HG03571 (cell line): ENCODE results near the gene PNMA6F.

Experiments
- ATAC-seq: cut with Tn5 transposase; IDR thresholded peaks from one replicate; pipeline ENCODE4 v1.9.1; 2021; ENCODE audit not compliant: unreplicated experiment

The PNMA6F gene

GRCh38 chrX:153321381-153322124 is at the start of gene PNMA6F:
TSS of gene PNMA6F (minus strand) at chrX:153321767. CDS start at chrX:153320674, 1,093 bp downstream.
- no peak for ATAC-seq

- no peak for ATAC-seq
Observed at GRCh38 chrX:153371256-153371655, 49.7 kb upstream of the PNMA6F start.

- no peak for ATAC-seq
Observed at GRCh38 chrX:153370293-153371055, 48.9 kb upstream of the PNMA6F start.

GRCh38 chrX:153366878-153367538 is 45.4 kb upstream of the PNMA6F start:
- no peak for ATAC-seq

- ATAC-seq: no peak
Observed at GRCh38 chrX:153366119-153366518, 44.6 kb upstream of the PNMA6F start.

- no peak for ATAC-seq
Observed at GRCh38 chrX:153365670-153366069, 44.1 kb upstream of the PNMA6F start.

GRCh38 chrX:153361781-153362397 is 40.3 kb upstream of the PNMA6F start:
- no peak for ATAC-seq

GRCh38 chrX:153357877-153358276 is 36.3 kb upstream of the PNMA6F start:
- no peak for ATAC-seq

- ATAC-seq: no peak
Observed at GRCh38 chrX:153353416-153353815, 31.8 kb upstream of the PNMA6F start.

- ATAC-seq: no peak
Observed at GRCh38 chrX:153352858-153353257, 31.3 kb upstream of the PNMA6F start.

GRCh38 chrX:153351981-153352380 is 30.4 kb upstream of the PNMA6F start:
- ATAC-seq: no peak

GRCh38 chrX:153349952-153350351 is 28.4 kb upstream of the PNMA6F start:
- ATAC-seq: no peak

GRCh38 chrX:153348421-153348820 is 26.9 kb upstream of the PNMA6F start:
- no peak for ATAC-seq

- no peak for ATAC-seq
Observed at GRCh38 chrX:153347530-153347929, 26.0 kb upstream of the PNMA6F start.

GRCh38 chrX:153343674-153344073 is 22.1 kb upstream of the PNMA6F start:
- ATAC-seq: no peak

- no peak for ATAC-seq
Observed at GRCh38 chrX:153342762-153343558, 21.4 kb upstream of the PNMA6F start.

- ATAC-seq: no peak
Observed at GRCh38 chrX:153340111-153340510, 18.5 kb upstream of the PNMA6F start.

- no peak for ATAC-seq
Observed at GRCh38 chrX:153339662-153340061, 18.1 kb upstream of the PNMA6F start.

- ATAC-seq: no peak
Observed at GRCh38 chrX:153338836-153339235, 17.3 kb upstream of the PNMA6F start.

- ATAC-seq: no peak
Observed at GRCh38 chrX:153336988-153337387, 15.4 kb upstream of the PNMA6F start.
